Embryonic facial prominence (tissue), 1 donor: ENCODE data around the gene LNPK.
"Not testable (repeated sequence)": the region's sequence is repeated elsewhere in the genome, so short reads cannot be mapped to it uniquely, and the experiment has no call there.

Experiments
- DNase-seq: peaks from one replicate; pipeline ENCODE4 v3.0.0-alpha.2; 2016; ENCODE audit errors: extremely low spot score

Gene LNPK

DNA sequence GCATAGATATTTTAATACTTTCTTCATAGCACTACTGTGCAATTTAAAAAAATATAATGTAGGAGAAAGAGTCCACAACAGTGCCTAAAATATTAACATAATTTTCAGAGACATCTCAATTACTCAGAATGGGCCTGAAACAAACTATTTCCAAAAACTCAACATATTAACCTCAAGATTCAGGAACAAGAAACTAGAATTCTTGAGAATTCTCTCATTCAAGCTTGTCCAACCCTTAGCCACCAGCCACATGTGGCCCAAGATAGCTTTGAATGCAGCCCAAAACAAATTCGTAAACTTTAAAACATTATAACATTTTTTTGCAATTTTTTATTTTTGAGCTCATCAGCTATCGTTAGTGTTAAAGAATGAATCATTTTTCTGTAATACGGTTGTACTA is 35.2 kb downstream of the LNPK start:
- no peak for DNase-seq

DNA sequence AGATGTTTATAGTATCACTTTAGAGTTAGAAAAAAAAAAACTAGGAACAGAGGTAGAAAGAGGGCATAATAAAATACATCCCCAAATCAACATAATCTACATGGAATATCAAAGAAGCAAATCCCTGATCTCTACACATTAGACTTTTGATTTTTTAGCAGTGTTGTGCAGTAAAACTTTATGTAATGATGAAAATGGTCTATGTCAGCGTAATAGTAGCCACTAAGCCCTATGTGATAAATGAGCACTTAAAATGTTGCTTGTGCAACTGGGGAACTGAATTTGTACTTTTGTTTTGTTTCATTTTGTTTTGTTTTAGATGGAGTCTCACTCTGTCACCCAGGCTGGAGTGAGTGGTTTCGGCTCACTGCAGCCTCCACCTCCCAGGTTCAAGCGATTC is 36.3 kb downstream of the LNPK start:
- no peak for DNase-seq

DNA sequence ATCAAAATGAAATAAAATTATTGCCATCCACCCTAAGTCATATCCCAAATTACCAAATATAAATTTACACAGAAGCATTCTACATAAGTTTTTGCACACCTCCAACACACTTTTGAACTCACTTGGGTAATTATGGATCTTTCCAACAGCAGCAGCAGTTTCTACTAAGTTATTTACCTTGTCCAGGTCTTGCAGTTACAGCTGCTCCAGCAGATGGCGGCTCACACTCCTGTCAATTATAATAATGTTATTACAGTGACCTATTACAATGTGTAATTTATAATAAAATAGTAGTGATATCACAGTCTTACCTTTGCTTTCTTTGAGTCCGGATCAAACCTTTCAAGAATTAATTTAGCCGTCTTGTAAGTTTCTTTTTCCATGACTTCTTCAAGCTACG is 37.9 kb downstream of the LNPK start:
- DNase-seq, result no peak

DNA sequence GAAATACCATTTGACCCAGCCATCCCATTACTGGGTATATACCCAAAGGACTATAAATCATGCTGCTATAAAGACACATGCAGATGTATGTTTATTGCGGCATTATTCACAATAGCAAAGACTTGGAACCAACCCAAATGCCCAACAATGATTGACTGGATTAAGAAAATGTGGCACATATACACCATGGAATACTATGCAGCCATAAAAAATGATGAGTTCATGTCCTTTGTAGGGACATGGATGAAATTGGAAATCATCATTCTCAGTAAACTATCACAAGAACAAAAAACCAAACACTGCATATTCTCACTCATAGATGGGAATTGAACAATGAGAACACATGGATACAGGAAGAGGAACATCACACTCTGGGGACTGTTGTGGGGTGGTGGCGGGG is 38.9 kb downstream of the LNPK start:
- not testable (repeated sequence) for DNase-seq

DNA sequence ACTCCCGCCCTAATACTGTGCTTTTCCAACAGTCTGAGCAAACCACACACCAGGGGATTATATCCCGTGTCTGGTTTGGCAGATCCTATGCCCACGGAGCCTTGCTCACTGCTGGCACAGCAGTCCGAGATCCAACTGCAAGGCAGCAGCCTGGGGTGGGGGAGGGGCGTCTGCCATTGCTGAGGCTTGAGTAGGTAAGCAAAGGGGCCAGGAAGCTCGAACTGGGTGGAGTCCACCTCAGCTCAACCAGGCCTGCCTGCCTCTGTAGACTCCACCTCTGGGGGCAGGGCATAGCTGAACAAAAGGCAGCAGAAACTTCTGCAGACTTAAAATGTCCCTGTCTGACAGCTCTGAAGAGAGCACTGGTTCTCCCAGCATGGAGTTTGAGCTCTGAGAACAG is 44.2 kb downstream of the LNPK start:
- no peak for DNase-seq

DNA sequence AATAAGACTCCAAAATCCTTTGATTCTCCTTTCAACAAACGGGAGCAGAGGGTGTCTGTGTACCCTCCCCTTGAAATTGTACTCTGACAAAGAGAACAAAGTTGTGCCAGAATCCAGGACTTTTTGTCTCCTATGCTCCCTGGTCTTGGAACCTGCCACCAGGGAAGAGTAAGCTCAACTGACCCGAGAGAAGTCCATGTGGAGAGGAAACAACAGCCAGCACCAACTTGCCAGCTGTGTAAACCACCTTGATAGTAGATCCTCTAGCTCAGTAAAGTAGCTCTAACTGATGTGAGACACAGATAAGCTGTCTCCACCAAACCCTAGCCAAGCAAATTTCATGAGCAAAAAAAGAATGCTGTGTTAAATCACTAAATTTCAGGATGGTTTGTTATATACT is 46.9 kb downstream of the LNPK start:
- DNase-seq, result no peak

DNA sequence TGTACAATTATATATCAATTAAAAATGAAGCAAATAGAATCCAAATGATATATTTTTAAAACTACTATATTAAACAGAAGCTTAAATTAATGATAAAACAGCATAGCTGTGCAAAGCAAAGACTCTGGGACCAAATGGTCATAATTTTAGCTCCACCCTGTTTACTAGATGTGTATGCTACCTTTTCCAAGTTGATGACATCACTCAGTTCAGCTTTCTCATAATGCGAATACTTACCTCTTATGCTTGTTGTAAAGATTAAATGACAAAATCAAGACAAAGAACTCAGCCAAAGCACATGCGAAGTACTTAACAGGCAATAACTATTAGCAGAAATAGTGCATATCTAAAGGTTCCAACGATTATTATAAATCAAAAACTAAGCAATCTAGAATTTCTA is 51.6 kb downstream of the LNPK start:
- no peak for DNase-seq

DNA sequence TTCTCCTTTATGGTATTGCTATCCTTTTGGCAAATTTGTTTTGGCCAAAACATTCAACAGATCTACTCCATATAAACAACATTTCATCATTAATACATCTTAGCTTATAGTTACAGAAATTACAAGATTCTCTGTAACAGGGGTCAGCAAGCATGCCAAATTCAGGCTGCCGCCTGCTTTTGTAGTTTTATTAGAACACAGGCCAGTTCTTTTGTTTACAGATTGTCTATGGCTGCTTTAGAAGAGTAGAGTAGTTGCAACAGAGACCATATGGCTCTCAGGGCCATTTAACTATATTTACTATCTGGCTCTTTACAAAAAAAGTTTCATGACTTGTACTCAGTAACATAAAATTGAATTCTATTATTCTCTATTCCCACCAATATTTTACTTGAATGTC is 53.9 kb downstream of the LNPK start:
- no peak for DNase-seq

DNA sequence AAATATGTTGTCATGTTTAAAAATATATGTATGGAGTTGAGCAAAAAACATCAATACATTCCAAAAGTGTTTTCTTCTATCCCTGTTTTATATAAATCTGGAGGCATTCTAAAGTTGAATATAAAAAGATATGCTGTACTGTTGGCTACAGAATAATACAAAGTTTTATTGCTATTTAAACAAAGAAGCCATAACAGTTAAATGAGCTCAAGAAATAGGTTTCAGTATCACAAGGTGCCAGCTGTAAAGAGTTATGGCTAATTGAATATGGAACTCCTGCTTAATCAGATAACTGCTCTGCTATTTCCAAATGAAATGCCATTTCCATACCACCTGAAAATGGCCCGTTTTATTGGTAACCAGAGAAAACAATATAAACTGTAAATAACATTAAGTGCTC is 55.0 kb downstream of the LNPK start:
- no peak for DNase-seq

DNA sequence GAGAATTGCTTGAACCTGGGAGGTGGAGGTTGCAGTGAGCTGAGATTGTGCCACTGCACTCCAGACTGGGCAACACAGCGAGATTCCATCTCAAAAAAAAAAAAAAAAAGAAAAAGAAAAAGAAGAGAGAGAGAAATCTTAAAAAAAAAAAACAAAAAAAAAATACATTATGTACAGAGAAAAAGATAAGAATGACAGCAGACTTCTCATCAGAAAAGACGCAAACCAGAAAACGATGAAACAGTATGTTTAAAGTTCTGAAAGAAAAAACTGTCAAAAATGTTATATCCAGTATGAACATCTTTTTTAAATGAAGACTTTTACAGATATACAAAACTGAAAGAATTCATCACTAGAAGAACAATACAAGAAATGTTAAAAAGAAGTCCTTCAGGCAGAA is 60.4 kb downstream of the LNPK start:
- no peak for DNase-seq

DNA sequence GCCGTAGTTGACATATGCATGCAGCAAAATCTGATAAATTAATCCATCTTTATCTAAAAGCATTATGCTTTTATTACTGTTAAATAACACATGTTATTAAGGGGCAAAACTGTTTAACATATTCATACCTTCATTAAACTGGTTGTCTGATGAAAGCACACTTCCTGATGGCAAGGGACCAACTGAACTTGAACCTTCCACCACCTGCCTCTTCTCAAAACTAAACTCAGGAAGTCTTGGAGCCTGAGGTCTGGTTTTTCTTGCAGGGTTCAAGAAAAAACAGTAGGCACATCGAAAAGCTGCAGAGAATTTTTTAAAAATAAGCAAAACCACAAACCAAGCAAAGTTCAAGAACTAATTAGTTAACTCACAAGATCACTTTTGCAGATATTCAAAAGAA is 64.9 kb downstream of the LNPK start:
- DNase-seq, result no peak

DNA sequence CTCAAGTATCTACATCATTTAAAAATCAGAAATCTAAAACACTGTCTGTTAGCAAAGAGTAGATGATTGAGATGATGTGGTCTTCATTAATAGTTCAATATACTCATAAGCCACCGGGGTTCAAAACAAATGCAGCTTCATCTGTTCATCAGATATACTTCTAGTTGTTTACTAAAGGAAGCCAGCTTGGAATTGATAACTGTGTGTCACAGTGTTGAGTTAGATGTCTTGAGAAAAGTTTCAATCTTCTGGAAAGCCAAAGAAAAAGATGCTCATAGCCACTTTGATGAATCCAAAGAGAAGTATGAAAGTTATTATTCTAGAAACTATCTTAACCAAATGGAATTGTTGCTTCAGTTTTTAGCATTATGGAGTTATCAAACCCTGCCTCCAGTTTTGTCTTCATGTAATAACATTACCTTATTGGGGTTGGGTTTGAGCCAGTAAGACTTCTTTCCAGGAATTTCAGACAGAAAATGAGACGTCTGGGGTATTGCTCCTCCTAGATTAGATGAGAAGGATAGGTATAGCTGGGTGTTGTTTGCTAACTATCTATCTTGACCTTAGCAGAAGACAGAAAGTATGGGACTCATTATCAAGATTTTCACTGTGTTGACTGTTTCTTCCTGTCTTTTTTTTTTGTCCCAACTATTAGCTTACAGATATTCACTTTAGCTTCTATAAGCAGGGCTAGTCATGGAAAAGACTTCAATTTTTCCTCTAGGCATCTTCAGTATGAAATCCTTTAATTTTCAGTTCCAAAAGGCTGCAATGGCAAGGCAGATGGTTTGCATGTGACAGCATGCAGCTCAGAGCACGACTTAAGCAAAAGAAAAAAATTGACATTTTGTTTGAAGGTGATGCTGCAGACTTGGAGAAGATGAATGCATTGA is 66.5 kb downstream of the LNPK start:
- DNase-seq, result no peak

DNA sequence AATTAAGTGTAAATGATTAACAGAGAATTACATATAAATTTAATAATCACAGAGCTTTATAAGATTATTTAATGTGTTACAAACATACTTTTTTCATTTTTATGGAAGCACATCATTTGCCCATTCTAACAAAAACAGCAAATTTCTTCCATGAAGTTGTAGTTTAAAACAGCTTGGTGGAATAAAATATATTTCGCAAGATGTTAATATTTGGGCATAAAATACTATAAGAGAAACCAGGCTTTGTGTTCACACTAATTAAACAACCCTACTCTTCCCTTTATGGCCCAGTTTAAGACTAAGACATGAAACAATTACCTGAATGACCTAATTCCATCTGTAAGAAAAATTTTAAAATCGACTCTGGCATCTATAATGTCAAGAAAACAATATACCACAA is 69.4 kb downstream of the LNPK start:
- DNase-seq, result no peak

DNA sequence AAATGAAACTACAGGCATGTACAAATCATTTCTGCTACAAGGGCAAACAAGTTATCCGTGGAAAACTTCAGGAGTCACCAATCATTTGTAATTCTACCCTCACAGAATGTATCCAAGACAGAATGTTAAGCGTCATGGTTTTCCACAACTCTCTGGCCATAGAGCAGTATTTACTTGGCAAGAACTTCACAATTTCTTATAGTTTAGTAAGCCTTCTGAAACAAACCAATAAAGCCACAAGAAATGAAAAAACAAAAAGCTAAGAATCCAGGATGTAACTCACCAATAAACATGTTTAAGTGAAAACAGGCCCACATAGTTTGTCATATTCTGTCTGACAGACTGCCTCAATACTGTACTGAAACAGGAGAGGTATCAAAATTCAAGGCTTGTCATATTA is 70.3 kb downstream of the LNPK start:
- peak; percentile 18 for DNase-seq

DNA sequence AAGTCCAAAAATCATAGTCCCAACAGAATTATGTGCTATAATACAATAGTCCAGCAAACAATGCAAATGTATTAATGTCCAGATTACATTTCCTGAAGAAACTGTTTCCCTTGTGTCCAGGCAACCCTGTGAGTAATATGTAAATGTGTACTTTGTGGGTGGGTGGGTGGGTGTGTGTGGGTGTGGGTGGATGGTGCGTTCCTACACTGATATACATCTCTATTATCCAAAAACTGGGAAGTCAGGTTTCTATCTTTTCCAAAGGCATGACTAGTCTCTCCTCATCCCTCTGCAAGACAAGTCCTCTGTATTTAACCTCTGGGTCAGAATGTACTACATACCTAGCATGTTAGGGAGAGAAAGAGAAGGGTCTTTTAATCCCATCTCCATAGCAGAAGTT is 71.6 kb downstream of the LNPK start:
- DNase-seq, result no peak

DNA sequence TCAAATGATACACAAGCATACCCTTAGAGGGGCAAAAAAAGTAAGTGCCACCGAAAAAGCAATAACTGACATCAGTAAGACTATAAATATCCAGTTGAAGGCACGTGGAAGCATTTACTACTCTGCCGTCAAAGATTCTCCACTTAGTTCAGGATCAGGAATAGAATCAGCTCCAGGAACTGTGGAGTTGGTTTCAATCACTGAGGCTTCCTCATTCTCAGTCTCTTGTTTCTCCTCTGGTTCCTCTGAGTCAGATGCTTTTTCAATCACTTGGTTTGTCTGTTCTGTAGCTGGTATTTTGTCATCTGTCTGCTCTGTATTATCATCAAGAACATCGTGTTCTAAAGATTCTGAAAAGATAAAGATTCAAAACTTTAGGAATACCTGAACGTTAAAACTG is 72.2 kb downstream of the LNPK start:
- no peak for DNase-seq

DNA sequence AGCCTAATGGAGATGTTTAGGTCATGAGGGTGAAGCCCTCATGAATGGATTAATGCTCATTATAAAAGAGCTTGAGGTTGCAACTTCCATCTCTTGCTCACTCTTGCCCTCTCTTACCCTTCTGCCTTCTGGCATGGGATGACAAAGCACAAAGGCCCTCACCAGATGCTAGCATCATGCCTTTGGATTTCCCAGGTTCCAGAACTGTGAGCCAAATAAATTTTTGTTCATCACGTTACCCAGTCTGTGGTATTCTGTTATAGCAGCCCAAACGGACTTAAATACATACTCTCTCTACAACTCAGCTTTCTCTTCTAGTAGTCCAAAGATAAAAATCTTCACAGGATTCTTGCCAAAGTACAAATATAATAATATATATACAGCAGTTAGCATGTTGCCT is 75.8 kb downstream of the LNPK start:
- no peak for DNase-seq

DNA sequence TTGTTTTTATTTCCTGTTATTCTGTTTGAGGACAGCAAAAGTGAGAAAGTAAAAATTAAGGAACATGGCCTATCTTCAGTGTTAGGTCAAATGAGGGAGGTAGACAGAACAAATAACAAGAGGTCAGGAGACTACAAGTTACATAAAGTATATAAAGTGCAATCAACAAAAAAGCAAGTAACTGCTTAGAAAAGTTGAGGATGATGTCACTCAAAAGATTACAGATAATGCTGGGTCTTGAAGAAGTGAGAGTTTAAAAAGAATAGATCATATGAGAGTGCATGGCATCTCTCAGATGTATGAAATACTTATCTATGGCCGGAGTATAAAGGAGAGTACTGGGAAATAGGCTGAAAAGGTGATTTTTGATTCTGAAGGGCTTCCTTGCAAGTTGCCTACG is 79.9 kb downstream of the LNPK start:
- DNase-seq, result no peak

DNA sequence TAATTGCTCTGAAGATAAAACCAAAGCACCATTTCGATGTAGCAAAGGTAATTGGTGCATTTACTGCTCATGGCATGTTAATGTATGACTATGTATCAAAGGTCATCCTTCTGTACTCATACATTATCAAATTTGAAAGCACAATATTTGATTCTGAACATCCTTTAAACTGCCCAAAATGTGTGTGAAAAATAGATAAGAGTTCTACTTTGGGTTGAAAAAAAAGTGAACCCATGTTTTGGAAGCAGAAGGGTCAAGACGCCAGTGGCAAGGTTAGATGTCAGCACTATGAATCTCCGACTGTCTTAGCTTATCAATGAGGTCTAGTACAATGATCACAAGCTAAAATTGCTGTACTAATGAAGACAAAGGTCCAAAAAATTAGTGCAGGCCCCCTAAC is 83.1 kb downstream of the LNPK start:
- no peak for DNase-seq

DNA sequence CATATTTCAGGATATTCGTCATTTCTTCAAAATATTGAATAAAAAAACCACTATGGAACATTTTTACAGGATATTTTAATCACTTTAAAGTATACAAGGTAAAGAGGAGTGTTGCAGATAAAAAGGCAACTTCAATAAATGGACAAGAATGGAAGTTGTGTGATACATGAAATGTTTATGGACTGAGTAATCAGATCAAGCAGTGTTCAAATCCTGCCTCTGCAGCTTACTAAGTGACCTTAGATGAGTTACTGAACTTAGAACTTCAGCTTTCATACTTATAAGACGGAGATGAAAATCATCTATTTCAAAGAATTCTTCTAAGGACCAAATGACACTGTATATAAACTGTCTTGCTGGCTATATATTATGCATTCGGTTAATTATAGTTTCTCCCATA is 87.2 kb downstream of the LNPK start:
- DNase-seq, result no peak

DNA sequence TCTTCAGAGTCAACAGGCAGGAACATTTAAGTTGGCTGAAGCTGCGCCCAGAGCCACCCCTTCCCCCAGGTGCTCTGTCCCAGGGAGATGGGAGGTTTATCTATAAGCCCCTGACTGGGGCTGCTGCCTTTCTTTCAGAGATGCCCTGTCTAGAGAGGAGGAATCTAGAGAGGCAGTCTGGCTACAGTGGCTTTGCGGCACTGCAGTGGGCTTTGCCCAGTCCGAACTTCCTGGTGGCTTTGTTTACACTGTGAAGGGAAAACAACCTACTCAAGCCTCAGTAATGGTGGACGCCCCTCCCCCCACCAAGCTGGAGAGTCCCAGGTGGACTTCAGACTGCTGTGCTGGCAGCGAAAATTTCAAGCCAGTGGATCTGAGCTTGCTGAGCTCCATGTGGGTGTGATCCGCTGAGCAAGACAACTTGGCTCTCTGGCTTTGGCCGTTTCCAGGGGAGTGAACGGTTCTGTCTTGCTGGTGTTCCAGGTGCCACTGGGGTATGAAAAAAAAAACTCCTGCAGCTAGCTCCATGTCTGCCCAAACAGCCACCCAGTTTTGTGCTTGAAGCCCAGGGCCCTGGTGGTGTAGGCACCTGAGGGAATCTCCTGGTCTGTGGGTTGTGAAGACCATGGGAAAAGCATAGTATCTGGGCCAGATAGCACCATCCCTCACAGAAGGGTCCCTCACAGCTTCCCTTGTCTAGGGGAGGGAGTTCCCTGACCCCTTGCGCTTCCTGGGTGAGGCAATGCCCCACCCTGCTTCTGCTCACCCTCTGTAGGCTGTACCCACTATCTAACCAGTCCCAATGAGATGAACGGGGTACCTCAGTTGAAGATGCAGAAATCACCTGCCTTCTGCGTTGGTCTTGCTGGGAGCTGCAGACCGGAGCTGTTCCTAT is 88.0 kb downstream of the LNPK start:
- not testable (repeated sequence) for DNase-seq

DNA sequence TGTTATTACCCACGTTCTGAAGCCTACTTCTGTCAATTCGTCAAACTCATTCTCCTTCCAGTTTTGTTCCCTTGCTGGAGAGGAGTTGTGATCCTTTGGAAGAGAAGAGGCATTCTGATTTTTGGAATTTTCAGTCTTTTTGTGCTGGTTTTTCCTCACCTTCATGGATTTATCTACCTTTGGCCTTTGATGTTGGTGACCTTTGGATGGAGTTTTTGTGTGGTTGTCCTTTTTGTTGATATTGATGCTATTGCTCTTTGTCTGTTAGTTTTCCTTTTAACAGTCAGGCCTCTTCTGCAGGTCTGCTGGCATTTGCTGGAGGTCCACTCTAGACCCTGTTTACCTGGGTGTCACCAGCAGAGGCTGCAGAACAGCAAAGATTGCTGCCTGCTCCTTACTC is 88.8 kb downstream of the LNPK start:
- DNase-seq, result not testable (repeated sequence)

DNA sequence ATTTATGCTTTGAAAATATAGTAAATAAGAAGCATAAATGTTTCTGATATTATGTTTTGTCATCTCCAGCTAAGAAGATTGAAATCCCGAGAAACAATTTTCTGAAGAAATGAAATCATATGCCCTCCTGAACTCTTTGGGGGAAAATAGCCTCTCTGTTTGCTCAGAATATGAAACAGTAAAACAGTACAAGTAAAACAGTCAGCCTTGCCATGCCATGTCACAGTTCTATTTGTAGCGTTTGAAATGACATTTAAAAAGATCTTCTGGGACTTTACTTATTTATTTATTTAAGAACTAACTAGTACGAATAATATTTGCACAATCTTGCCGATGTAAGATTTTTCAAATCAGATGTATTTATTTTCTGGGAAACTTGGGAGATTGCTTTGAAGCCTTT is 98.0 kb downstream of the LNPK start:
- DNase-seq, result no peak
